Caco-2 (cell line): ENCODE data around the gene PRDM11. TPM values are rescaled to one million over a fixed set of nuclear protein-coding genes. Genes with fewer than 3 reads are reported as not detected.

Source experiments
- BruUV-seq: library from RNA; stranded (reverse); fragments of 400-500 nt; replicated peaks from 2 replicates; lab custom pipeline; 2021; lab: Mats Ljungman, UMichigan
- CTCF ChIA-PET: fragments of 300-600 bp; sonication (Branson Sonifier 250); formaldehyde crosslinking; loops from one replicate; lab custom pipeline; 2022; ENCODE audit warnings: antibody characterized with exemption; lab: Charles Lee
- POLR2A ChIA-PET: fragments of 300-600 bp; sonication (Branson Sonifier 250); formaldehyde crosslinking; loops from one replicate; lab custom pipeline; 2022; ENCODE audit warnings: antibody characterized with exemption; lab: Charles Lee
- DNase-seq, 2 experiments: peaks; one replicate each; pipeline versions ENCODE4 v3.0.0 to v3.0.0-alpha.2; 2020 to 2022
- H3K27me3 ChIP-seq: replicated peaks from 2 replicates; pipeline ENCODE4 v1.6.0; 2011; ENCODE audit warnings: low read length; ENCODE audit not compliant: control insufficient read depth, insufficient read depth
- H3K36me3 ChIP-seq: 2 replicates; pipeline ENCODE4 v1.5.1; 2011; ENCODE audit warnings: low read length; ENCODE audit not compliant: control insufficient read depth, insufficient read depth
- H3K4me1 ChIP-seq: fragments of 250-450 bp; sonication (Bioruptor Pico); 2 replicates; pipeline ENCODE4 v1.5.1; 2020; ENCODE audit warnings: mild to moderate bottlenecking
- H3K4me3 ChIP-seq: 2 replicates; pipeline ENCODE4 v1.5.1; 2011; ENCODE audit warnings: low read depth, mild to moderate bottlenecking, control low read depth, low read length
- H3K9me3 ChIP-seq: fragments of 250-450 bp; sonication (Bioruptor Pico); 2 replicates; pipeline ENCODE4 v1.5.1; 2020; ENCODE audit warnings: mild to moderate bottlenecking, moderate library complexity
- H3K27ac Mint-ChIP-seq: one replicate; pipeline ENCODE4 v1.8.0; 2022; ENCODE audit warnings: mixed read lengths; ENCODE audit not compliant: unreplicated experiment
- H3K27me3 Mint-ChIP-seq: one replicate; pipeline ENCODE4 v1.8.0; 2022; ENCODE audit warnings: mixed read lengths; ENCODE audit not compliant: insufficient read depth, unreplicated experiment
- H3K36me3 Mint-ChIP-seq: one replicate; pipeline ENCODE4 v1.8.0; 2022; ENCODE audit warnings: mild to moderate bottlenecking, mixed read lengths; ENCODE audit not compliant: insufficient read depth, unreplicated experiment
- H3K4me1 Mint-ChIP-seq: one replicate; pipeline ENCODE4 v1.8.0; 2022; ENCODE audit warnings: low read depth, mixed read lengths; ENCODE audit not compliant: unreplicated experiment
- H3K4me3 Mint-ChIP-seq: one replicate; pipeline ENCODE4 v1.8.0; 2022; ENCODE audit warnings: mild to moderate bottlenecking, moderate library complexity, mixed read lengths; ENCODE audit not compliant: unreplicated experiment
- H3K9me3 Mint-ChIP-seq: one replicate; pipeline ENCODE4 v1.8.0; 2022; ENCODE audit warnings: mixed read lengths; ENCODE audit not compliant: unreplicated experiment
- CTCF ChIP-seq, 2 experiments: fragments of 200-600 bp in 1 of 2; IDR thresholded peaks; 1 replicate in 1 of 2; 2 replicates in 1 of 2; pipeline versions ENCODE4 v1.5.1 to v1.8.0; 2011 to 2022; ENCODE audit warnings: antibody characterized with exemption in 1 of 2, control low read depth in 1 of 2, inconsistent platforms in 1 of 2, low read depth in 1 of 2, low read length in 1 of 2, mild to moderate bottlenecking in 1 of 2, moderate library complexity in 1 of 2; ENCODE audit not compliant: insufficient read depth in 1 of 2, severe bottlenecking in 1 of 2, unreplicated experiment in 1 of 2
- intact Hi-C: fragments of 100-400 bp; cut with micrococcal nuclease; formaldehyde crosslinking; loops from one replicate; pipeline ENCODE4 v1.10.0; 2022; ENCODE audit not compliant: unreplicated experiment
- total RNA-seq: library from RNA; stranded (reverse); gene quantifications from 2 replicates; pipeline ENCODE4 v1.2.3, GENCODE V29; 2022

The PRDM11 gene
- total RNA-seq, 1 experiment from 2014 or later, result 11.8 TPM

- Mint-ChIP-seq H3K36me3 (no peaks in the 10 kb centered on the region), H3K4me1 (no peaks in the 10 kb centered on the region), H3K27me3 (no peaks in the 10 kb centered on the region), H3K4me3 (no peak overlapping the region), H3K9me3 (no peaks in the 10 kb centered on the region), H3K27ac (no peak overlapping the region)
- no TSS peak for BruUV-seq
- H3K9me3 ChIP-seq, result no peaks in the 10 kb centered on the region
- no peak overlapping the region for H3K4me3 ChIP-seq
- H3K4me1 ChIP-seq, result no peaks in the 10 kb centered on the region
- peak in 1 of 2 experiments; percentile 11 for DNase-seq
- no peak for TF ChIP-seq CTCF (IDR thresholded peaks at IDR 0.05; ENCODE audit: insufficient read depth in 1 of 2, low read depth in 1 of 2, low read length in 1 of 2, severe bottlenecking in 1 of 2, unreplicated experiment in 1 of 2)
- H3K27me3 ChIP-seq, result no peaks in the 10 kb centered on the region
- POLR2A ChIA-PET, result no interaction called here
- intact Hi-C loops, result no loop called here
- no peaks in the 10 kb centered on the region for H3K36me3 ChIP-seq
- CTCF ChIA-PET, result interaction anchor here (1.2 kb wide), 1 partner anchor 97 kb away, joined by 3 read pairs; no protein-coding TSS in a partner anchor
Observed at GRCh38 chr11:45208135-45208534, 61.7 kb downstream of the PRDM11 start.

- Histone ChIP-seq H3K4me3 (no peak overlapping the region), H3K9me3 (no peaks in the 10 kb centered on the region), H3K4me1 (no peaks in the 10 kb centered on the region), H3K36me3 (no peaks in the 10 kb centered on the region), H3K27me3 (no peaks in the 10 kb centered on the region)
- no peak for DNase-seq
- Mint-ChIP-seq H3K36me3 (no peaks in the 10 kb centered on the region), H3K9me3 (no peaks in the 10 kb centered on the region), H3K4me1 (no peaks in the 10 kb centered on the region), H3K4me3 (no peak overlapping the region), H3K27ac (no peak overlapping the region), H3K27me3 (no peaks in the 10 kb centered on the region)
- POLR2A ChIA-PET, result no interaction called here
- TF ChIP-seq CTCF (IDR thresholded peaks at IDR 0.05; ENCODE audit: insufficient read depth in 1 of 2, low read depth in 1 of 2, low read length in 1 of 2, severe bottlenecking in 1 of 2, unreplicated experiment in 1 of 2), result no peak
- CTCF ChIA-PET, result interaction anchor here (1.2 kb wide), 1 partner anchor 98 kb away, joined by 3 read pairs; no protein-coding TSS in a partner anchor
- intact Hi-C loops, result no loop called here
- BruUV-seq, result no TSS peak
Observed at GRCh38 chr11:45209000-45209879, 62.8 kb downstream of the PRDM11 start.

- Mint-ChIP-seq H3K9me3 (no peaks in the 10 kb centered on the region), H3K27ac (no peak overlapping the region), H3K36me3 (no peaks in the 10 kb centered on the region), H3K4me3 (no peak overlapping the region), H3K4me1 (no peaks in the 10 kb centered on the region), H3K27me3 (no peaks in the 10 kb centered on the region)
- ChIA-PET CTCF (no interaction called here), POLR2A (no interaction called here)
- Histone ChIP-seq H3K36me3 (no peaks in the 10 kb centered on the region), H3K4me3 (no peak overlapping the region), H3K9me3 (no peaks in the 10 kb centered on the region), H3K27me3 (no peaks in the 10 kb centered on the region), H3K4me1 (no peaks in the 10 kb centered on the region)
- DNase-seq, result no peak
- no TSS peak for BruUV-seq
- TF ChIP-seq CTCF (IDR thresholded peaks at IDR 0.05; ENCODE audit: insufficient read depth in 1 of 2, low read depth in 1 of 2, low read length in 1 of 2, severe bottlenecking in 1 of 2, unreplicated experiment in 1 of 2), result no peak
- intact Hi-C loops, result no loop called here
Observed at GRCh38 chr11:45209891-45210699, 63.7 kb downstream of the PRDM11 start.
